ENCODE data around the gene IL27RA.

IL27RA gene

GRCh38 chr19:14031719-14032480 lies at the start of gene IL27RA:
Gene IL27RA, plus strand, starts transcription at chr19:14031762. Its CDS starts 111 bp downstream, at chr19:14031873.
- DNase-seq (ENCODE audit: low read depth in 2 of 2), result peak; percentile 46 to 71

GRCh38 chr19:13981988-13982501 lies 49.5 kb upstream of the IL27RA start:
- DNase-seq (ENCODE audit: low read depth in 2 of 2), result no peak

GRCh38 chr19:13982773-13983172 lies 48.8 kb upstream of the IL27RA start:
- DNase-seq (ENCODE audit: low read depth in 2 of 2), result no peak

GRCh38 chr19:13983213-13983889 lies 48.2 kb upstream of the IL27RA start:
- no peak for DNase-seq (ENCODE audit: low read depth in 2 of 2)

GRCh38 chr19:13984186-13984585 lies 47.4 kb upstream of the IL27RA start:
- DNase-seq (ENCODE audit: low read depth in 2 of 2), result no peak

- no peak for DNase-seq (ENCODE audit: low read depth in 2 of 2)
These were observed 46.5 kb upstream of the IL27RA start for GRCh38 chr19:13984875-13985741.

GRCh38 chr19:13985771-13986347 lies 45.7 kb upstream of the IL27RA start:
- no peak for DNase-seq (ENCODE audit: low read depth in 2 of 2)

GRCh38 chr19:13986348-13986904 lies 45.1 kb upstream of the IL27RA start:
- DNase-seq (ENCODE audit: low read depth in 2 of 2), result peak; percentile 95 to 98

GRCh38 chr19:13987101-13987890 lies 44.3 kb upstream of the IL27RA start:
- DNase-seq (ENCODE audit: low read depth in 2 of 2), result no peak

- no peak for DNase-seq (ENCODE audit: low read depth in 2 of 2)
These were observed 42.1 kb upstream of the IL27RA start for GRCh38 chr19:13989487-13989886.

GRCh38 chr19:13990085-13990484 lies 41.5 kb upstream of the IL27RA start:
- no peak for DNase-seq (ENCODE audit: low read depth in 2 of 2)

GRCh38 chr19:13992025-13992424 lies 39.5 kb upstream of the IL27RA start:
- DNase-seq (ENCODE audit: low read depth in 2 of 2), result no peak

GRCh38 chr19:13993590-13994300 lies 37.8 kb upstream of the IL27RA start:
- no peak for DNase-seq (ENCODE audit: low read depth in 2 of 2)

GRCh38 chr19:13995017-13995728 lies 36.4 kb upstream of the IL27RA start:
- DNase-seq (ENCODE audit: low read depth in 2 of 2), result no peak

GRCh38 chr19:13995878-13996765 lies 35.4 kb upstream of the IL27RA start:
- DNase-seq (ENCODE audit: low read depth in 2 of 2), result no peak

GRCh38 chr19:13996928-13997630 lies 34.5 kb upstream of the IL27RA start:
- no peak for DNase-seq (ENCODE audit: low read depth in 2 of 2)

GRCh38 chr19:13997631-13997962 lies 34.0 kb upstream of the IL27RA start:
- no peak for DNase-seq (ENCODE audit: low read depth in 2 of 2)

- DNase-seq (ENCODE audit: low read depth in 2 of 2), result no peak
These were observed 33.1 kb upstream of the IL27RA start for GRCh38 chr19:13998426-13998825.
